ENCODE measurements around the gene MARCO. TPM values are rescaled to one million over a fixed set of nuclear protein-coding genes. Genes with fewer than 3 reads are reported as not detected.

MARCO gene
- polyA plus RNA-seq, 3 donors = 12.7 to 43.7 (median 37.7) TPM

DNA sequence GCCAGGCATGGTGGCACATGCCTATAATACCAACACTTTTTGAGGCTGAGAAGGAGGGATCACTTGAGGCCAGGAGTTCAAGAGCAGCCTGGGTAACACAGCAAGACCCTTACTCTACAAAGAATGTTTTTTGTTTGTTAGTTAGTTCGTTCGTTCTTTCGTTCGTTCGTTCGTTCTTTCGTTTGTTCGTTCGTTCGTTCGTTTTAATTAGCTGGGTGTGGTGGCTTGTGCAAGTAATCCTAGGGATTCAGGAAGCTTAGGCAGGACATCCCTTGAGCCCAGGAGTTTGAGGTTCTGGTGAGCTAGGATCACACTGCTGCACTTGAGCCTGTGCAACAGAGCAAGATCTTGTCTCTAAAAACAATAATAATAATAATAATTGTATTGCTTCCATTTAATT is 98.7 kb downstream of the MARCO start:
- Histone ChIP-seq H3K27me3 (ENCODE audit: control insufficient read depth in 2 of 2, insufficient read depth in 2 of 2, low read length in 2 of 2) (peaks cover 14 to 27% of the 10 kb centered on the region in 2 donors), H4K20me1 (ENCODE audit: insufficient read depth, low read length) (no peaks in the 10 kb centered on the region), H3K4me3 (replicated peaks in 1 of 3; ENCODE audit: low read depth in 2 of 3, low read length in 3 of 3) (no peak overlapping the region), H3K9ac (ENCODE audit: insufficient read depth, low read length, poor library complexity, severe bottlenecking) (no peak overlapping the region), H3K4me1 (ENCODE audit: control insufficient read depth in 1 of 2, insufficient read depth in 2 of 2, low read length in 2 of 2) (no peaks in the 10 kb centered on the region), H2AFZ (ENCODE audit: insufficient read depth, low read depth, low read length, poor library complexity, severe bottlenecking) (no peak overlapping the region), H3K36me3 (replicated peaks in 1 of 2; ENCODE audit: control insufficient read depth in 1 of 2, insufficient read depth in 2 of 2, low read length in 2 of 2) (no peaks in the 10 kb centered on the region), H3K79me2 (ENCODE audit: insufficient read depth, low read length) (no peaks in the 10 kb centered on the region), H3K4me2 (replicated peaks; ENCODE audit: extremely low read depth, low read length, poor library complexity, severe bottlenecking) (no peak overlapping the region), H3K27ac (ENCODE audit: low read depth in 1 of 2, low read length in 2 of 2) (no peak overlapping the region), H3K9me3 (replicated peaks in 1 of 2; ENCODE audit: control insufficient read depth in 1 of 2, insufficient read depth in 1 of 2, low read length in 2 of 2) (no peaks in the 10 kb centered on the region)
- DNase-seq = no peak
- H3K9me3 Mint-ChIP-seq = peaks cover 0 to 2% (median 0%) of the 10 kb centered on the region in 7 donors
- no peak for TF ChIP-seq CTCF (IDR thresholded peaks at IDR 0.05)
- no peak overlapping the region for H3K27ac Mint-ChIP-seq
- intact Hi-C loops (cut with micrococcal nuclease) = no loop called here
- no peaks in the 10 kb centered on the region for H3K4me1 Mint-ChIP-seq
- no peaks in the 10 kb centered on the region for H3K36me3 Mint-ChIP-seq
- H3K27me3 Mint-ChIP-seq (ENCODE audit: low read depth in 3 of 3) = peaks cover 17 to 34% (median 21%) of the 10 kb centered on the region in 3 donors
- H3K4me3 Mint-ChIP-seq = peak overlapping the region in 1 of 2 donors; percentile 44
- 95% methylated on average over 11 of the region's 11 CpGs for WGBS (ENCODE audit: insufficient coverage)

Other genes starting within 250 kb of the MARCO start
- not detected for gene EN1, start 94.5 kb upstream of the MARCO start, polyA plus RNA-seq
- gene C1QL2, start 216.6 kb downstream of the MARCO start, polyA plus RNA-seq = not detected

Measured in CD14-positive monocyte (primary cell).